IgD-negative memory B cell (primary cell): ENCODE data around the gene CEP128. TPM values are rescaled to one million over a fixed set of nuclear protein-coding genes. Genes with fewer than 3 reads are reported as not detected.

ENCODE experiments used
- H3K27ac Mint-ChIP-seq, 3 donors: one replicate each; pipeline ENCODE4 v1.8.0; 2020 to 2022; ENCODE audit warnings: mild to moderate bottlenecking in 3 of 3, mixed read lengths in 3 of 3, moderate library complexity in 1 of 3
- H3K27me3 Mint-ChIP-seq: one replicate; pipeline ENCODE4 v1.8.0; 2021; ENCODE audit warnings: mixed read lengths
- H3K36me3 Mint-ChIP-seq: one replicate; pipeline ENCODE4 v1.8.0; 2020; ENCODE audit warnings: mild to moderate bottlenecking, mixed read lengths
- H3K4me1 Mint-ChIP-seq, 3 donors: one replicate each; pipeline ENCODE4 v1.8.0; 2020 to 2022; ENCODE audit warnings: mixed read lengths in 3 of 3, mild to moderate bottlenecking in 1 of 3
- H3K4me3 Mint-ChIP-seq, 4 donors: one replicate each; pipeline ENCODE4 v1.8.0; 2020 to 2022; ENCODE audit warnings: mild to moderate bottlenecking in 4 of 4, mixed read lengths in 4 of 4, moderate library complexity in 3 of 4
- H3K9me3 Mint-ChIP-seq, 3 donors: one replicate each; pipeline ENCODE4 v1.8.0; 2020 to 2021; ENCODE audit warnings: mixed read lengths in 3 of 3, mild to moderate bottlenecking in 1 of 3
- polyA plus RNA-seq: library from polyadenylated mRNA; unstranded; fragments of 300-500 nt; fragmentation: Illumina TruSeq; gene quantifications from one replicate; pipeline ENCODE4 v1.2.3, GENCODE V29; 2021

The CEP128 gene
- polyA plus RNA-seq, 1 donor from 2014 or later = 2.8 TPM

DNA sequence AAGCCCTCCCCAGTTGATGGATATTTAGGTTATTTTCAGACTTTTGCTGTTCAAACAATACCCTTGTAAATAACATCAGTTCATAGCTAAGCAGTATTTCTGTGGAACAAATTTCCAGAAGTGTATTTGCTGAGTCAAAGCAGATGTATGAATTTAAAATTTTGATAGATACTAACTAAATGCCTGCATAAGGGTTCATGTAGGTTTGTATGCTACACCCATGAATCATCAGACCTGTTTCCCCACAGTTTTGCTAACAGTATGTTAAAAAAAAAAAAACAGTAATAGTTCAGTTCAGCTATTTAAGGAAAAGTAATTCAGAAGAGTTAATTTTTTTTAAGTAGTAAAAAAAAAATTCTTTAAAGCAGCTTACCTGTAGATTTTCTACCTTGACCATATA lies 494.1 kb downstream of the CEP128 start:
- Mint-ChIP-seq H3K9me3 (peaks cover 0 to 22% (median 2%) of the 10 kb centered on the region in 3 donors), H3K36me3 (peaks cover 2% of the 10 kb centered on the region), H3K27ac (no peak overlapping the region), H3K27me3 (no peaks in the 10 kb centered on the region), H3K4me1 (no peaks in the 10 kb centered on the region), H3K4me3 (no peak overlapping the region)

Other genes with a start within 250 kb of the CEP128 start
- not detected for gene TSHR, start 13.9 kb upstream of the CEP128 start, polyA plus RNA-seq